ELR (cell line): ENCODE data around the gene SLC22A13.
A peak's percentile ranks its signal among the peaks of the same experiment; 100 is the strongest.
"Not testable (repeated sequence)": the region's sequence is repeated elsewhere in the genome, so short reads cannot be mapped to it uniquely, and the experiment has no call there.

Source experiments
- DNase-seq: peaks from one replicate; pipeline ENCODE4 v3.0.0-alpha.2; 2015; ENCODE audit warnings: low read depth

SLC22A13 gene

DNA sequence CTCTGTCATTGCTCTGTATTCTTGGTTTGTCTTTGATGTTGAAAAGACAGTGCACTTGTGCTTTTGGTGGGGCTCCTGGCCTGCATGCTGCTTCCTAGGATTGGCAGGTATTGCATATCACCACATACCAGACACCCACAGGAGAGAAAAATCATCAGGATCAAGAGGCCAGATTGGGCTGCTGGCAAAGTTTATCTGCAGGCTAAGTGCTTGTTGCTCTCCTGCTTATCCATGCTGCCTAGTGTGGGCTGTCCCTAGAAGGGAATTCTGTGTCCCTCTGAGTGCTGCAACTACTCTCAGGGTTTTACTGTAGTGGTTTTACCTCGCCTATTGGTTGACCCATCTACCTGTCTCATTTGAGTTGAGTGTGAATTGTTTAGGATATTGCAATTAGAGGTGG is 833 bp upstream of the SLC22A13 start:
- DNase-seq = no peak

DNA sequence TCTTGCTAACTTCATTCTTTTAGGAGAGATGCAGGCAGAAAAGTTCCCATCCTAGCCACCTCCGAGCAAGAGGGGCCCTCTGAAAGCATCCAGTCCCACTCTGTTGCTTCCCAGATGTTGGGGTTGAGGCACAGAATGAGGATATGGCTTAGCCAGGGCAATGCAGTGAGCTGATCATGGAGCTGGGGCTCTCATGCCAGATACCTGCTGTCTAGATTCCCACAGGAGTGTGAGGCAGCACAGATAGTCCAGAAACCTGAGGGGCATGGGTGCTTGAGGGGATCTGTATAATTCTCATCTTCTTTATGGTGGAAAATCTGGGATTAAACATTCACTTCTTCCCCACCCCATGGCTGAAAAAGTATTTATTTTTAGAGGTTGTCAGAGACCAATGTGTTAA is 1.2 kb downstream of the SLC22A13 start:
- DNase-seq = no peak

DNA sequence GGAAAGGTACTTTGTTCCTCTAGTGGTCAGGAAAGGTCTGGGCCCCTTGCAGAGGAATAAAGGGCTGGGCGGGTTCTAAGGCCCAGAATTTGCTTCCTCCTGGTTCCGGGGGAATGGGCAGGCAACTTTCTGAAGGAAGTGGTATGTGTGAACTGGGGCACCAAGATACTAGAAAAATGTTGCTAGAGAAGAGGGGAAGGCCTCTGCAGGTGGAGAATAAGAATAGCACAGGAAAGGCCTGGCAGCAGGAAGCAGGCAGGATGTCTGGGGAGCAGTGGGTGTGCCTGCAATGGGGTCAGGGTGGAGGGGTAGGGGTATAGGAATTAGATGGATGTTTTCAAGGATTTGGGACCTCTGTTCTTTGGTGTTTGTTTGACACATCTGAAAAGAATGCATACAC is 2.0 kb downstream of the SLC22A13 start:
- no peak for DNase-seq

DNA sequence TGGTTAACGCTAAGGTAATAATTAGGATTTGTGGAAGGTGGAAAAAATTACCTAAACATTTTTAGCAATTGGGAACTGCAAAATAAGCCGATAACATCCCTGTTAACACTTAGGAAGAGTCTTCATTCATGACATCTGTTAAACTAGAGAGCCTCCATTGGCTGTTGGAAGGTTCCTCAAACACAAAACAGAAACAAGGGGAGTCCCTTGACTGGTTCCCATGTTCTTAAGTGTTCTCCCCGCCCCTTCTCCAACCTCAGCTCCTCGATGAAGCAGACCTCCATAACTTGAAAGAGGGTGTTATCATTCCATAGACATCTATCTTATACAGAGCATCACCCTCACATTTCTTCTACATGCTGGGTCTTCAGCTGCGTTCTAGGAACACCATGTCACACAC is 2.5 kb downstream of the SLC22A13 start:
- no peak for DNase-seq

DNA sequence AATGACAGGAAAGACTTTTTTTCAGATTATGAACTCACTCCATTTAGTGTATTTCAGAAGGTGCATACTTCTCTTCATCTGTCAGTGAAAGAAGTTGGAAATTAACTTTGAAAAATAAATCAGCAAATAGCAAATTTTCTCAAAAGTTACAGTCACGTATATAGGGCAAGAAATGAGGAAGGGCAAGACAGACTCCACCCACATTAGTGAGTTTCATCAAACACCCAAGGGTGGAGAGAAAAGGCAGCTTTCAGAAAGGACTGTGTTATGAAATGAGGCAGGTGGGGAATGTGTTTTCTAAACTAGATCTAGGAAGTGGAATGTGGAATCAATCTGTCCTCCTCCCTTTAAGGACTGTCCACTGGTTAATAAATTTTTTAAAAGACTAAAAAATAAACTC is 2.9 kb downstream of the SLC22A13 start:
- no peak for DNase-seq

DNA sequence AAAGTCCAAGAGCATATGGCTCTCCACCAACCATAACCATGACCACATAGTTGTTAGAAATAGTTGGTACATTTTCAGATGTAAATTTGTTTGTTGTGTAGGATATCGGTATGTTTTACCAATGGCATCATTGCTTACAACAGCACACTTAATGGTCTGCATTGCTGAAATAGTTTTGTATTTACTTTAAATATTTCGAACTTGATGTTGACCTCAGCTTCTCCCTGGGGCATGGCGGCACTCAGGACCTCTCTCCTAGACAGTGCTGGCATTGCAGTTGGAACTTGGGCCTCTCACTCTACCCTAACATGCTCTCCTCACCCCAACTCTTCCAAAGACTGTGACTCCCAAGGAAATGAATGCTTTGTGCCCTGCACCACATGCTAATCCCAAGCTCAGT is 5.0 kb downstream of the SLC22A13 start:
- no peak for DNase-seq

DNA sequence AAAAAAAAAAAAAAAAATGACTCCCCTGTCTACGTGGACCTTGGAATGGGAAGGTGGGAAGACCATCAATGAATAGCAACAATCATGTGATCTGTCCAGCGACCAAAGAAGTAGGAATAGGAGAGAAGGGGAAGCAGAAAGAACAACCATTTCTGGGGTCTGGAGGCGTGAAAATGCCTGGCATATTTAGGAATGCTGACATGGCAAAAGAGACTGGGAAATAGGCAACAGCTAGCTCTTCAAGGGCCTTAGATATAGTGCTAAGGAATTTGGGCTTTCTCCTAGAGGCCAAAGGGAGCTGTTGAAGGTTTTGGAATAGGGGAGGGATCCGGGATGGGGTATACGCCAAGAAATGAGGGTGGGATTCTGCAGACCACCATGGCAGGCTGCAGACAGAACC is 5.9 kb downstream of the SLC22A13 start:
- DNase-seq = no peak

DNA sequence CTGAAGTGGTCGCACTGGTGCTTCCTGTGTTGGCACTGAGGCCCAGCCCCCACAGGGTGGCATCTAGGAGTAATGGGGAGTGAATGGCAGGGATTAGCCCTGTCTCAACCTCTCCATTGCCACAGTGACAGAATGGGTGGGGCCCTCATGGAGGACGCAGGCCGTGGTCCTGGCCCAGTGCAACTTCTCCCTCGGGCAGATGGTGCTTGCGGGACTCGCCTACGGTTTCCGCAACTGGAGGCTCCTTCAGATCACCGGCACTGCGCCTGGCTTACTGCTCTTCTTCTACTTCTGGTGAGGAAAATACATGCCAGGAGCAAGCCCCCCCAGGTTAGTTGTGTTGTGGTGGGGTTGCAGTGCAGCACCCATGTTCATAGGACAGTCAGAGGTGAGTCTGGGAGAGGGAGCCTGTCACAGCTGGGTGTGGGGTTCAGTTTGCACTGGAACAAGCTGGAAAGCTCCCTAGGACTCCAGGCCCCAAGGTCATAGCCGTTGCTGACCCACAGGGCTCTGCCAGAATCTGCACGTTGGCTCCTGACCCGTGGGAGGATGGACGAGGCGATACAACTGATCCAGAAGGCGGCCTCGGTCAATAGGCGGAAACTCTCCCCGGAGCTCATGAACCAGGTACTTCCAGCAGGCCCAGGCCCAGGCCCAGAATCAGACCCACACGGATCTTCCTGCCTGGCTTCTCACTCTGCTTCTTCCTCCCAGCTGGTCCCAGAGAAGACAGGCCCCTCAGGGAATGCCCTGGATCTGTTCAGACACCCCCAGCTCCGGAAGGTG is 9.4 kb downstream of the SLC22A13 start:
- no peak for DNase-seq

DNA sequence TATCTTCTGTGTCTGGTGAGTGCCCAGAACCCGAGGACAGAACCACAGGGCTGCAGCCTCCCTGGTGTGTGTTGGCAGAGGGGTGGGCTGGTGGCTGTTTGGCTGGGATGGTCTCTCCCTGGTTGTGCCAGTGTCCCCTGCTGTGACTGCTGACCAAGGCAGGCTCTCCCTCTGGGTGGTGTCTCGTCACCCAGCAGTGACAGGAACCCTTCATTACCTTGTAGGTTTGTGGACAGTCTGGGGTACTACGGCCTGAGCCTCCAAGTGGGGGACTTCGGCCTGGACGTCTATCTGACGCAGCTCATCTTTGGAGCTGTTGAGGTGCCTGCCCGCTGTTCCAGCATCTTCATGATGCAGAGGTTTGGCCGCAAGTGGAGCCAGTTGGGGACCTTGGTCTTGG is 10.0 kb downstream of the SLC22A13 start:
- DNase-seq = no peak

DNA sequence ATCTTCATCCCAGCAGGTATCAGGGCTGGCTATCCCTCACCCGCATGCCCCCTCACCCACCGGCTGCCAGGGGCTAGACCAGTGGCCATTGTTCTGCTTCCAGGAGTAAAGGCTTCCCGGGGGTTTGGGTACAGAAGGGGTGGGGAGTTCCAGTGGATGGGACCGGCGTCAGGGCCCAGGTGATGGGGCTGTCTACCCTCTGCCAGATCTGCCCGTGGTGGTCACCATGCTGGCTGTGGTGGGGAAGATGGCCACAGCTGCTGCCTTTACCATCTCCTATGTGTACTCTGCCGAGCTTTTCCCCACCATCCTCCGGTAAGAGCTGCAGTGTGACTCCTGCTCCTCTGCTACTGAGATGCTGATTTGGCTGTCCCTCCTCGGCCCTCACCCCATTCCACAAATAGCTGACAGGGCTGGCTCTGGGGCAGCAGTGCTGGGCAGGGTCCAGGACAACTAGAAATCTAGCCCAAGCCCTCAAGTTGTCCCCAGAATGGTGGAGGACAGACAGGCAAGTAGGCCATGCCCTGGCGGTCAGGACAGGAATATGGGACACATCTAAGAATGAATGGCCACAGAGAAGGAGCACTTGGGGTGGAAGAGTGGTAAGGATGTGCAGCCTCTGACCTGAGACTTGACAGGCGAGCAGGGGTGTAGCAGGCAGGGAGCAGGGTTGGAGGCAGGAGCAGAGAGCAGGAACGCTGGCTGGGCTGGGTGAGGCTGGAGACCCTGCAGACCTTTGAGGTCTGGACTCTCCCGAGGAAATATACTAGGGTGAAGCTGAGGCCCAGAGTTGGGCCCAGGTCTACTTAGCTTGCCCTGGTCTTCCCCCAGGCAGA is 10.7 kb downstream of the SLC22A13 start:
- no peak for DNase-seq

DNA sequence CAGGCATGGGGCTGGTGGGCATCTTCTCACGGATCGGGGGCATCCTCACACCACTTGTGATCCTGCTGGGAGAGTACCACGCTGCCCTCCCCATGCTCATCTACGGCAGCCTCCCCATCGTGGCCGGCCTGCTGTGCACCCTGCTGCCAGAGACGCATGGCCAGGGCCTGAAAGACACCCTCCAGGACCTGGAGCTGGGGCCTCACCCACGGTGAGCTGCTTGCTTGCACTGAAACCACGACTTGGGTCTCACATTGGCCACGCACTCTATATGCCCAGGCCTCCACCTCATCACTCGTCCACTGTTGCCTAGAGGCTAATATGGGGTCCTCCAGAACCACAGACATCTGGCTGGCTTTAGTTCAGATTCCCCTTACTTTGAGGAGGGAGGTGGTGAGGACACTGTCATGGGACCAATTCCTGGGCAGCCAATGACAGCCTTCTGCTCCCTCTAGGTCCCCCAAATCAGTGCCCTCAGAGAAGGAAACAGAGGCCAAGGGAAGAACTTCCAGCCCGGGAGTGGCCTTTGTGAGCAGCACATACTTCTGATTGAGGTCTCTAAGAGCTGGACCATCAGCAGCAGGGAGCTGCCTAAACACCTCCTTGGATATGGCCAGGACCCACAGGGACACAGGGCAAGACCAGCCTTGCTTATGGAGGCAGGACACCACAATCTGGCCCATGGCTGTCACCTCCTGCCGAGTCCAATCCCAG is 11.5 kb downstream of the SLC22A13 start:
- DNase-seq = no peak

DNA sequence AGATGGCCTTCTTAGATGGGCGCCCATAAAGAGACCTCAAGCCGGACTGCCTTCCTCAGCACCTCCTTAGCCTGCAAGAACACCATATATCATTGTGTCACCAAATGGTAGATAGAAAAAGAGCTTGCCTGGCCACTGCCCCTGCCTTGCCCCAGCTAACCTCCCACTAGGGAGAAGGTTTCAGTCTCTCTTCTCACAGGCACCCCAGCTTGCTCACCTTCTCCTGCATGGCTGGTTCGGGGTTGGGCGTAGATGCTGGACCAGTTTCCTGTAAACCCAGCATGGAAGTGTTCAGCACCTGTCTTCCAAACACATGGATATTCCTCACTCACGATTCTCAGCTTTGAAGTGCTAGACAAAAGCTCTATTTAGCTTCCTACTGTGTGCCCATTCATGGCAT is 13.2 kb downstream of the SLC22A13 start:
- no peak for DNase-seq

DNA sequence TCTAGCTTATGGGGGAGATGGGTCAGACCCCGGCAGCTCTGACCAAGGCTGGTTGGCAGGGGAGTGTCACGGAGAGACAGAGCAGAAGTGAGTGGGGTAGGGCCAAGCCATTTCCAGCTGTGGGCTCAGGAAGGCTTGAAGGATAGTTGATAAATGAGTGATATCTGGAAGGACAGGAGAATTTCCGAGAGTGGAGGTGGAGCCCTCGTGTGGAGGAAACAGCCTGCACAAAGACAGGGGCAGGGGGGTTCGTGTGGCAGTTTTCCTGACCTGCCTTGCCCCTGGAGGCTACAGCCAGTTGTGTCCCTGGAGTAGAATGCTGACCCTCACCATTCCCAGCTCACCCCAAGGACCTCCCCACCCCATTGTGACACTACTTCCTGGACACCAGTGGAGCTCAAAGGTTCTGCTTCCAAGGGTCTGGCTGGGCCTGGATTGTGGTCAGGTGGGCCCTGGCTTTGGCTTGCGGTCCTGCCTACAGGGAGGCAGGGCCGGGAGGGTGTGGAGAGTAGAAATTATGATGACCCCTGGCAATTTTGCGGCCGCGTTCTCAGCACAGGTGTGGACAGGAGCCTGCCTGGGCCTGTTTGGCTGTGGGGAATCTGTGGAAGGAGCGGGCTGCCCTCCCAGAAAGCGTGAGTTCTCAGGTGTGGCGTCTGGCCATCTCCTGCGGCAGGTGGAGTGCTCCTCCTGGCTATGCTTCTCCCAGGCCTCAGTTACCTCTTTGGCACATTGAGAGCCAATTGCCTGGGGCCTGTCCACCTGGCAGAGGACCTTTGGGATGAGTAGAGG is 16.5 kb downstream of the SLC22A13 start, which contains the start of gene SLC22A14:
Gene SLC22A14, plus strand, starts transcription at position 400 of the 792 bp plus-strand sequence. CDS start 23,733 bp downstream, outside the sequence.
- DNase-seq = peak; percentile 9

DNA sequence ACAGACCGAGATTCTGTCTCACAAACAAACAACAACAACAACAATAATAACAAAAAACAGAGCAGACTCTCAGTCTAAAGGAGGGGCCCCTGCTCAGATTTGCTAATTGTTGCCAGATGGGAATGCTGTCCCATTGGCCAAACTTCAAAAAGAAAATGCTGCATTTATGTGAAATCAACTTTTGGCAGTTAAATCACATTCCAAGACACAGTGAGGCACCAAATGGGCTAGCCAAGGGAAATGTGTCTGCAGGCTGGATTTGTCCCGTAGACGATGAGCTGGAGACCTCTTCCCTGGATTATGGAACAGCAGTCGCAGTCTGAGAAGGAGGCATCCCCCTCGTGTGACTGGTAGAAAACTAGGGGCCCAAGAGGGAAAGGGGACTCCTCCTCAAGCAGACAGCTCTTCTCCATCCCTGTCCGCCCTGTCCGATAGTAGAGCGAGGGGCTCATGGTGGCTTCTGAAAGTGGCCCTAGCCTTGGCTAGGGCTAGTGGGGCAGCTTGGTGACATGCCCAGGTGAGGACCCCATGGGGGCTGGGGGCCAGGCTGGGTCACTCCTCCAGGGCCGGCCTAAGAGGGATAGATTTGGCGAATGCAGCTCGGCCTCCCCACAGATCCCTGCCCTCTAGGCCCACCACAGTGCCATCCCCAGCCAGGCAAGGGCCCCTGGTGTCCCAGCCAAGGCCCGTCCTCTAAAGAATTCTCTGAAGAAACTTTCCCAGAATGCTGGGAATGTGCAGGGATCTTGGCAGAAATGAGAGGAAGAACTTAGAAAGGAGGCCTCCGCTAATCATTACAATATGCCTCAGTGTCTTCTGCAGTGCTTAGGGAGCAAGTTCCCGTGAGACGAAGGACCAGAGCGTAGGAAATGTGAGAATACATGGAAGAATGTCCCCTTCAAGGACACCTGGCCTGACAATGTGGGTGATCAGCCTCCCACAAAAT is 18.5 kb downstream of the SLC22A13 start:
- no peak for DNase-seq

DNA sequence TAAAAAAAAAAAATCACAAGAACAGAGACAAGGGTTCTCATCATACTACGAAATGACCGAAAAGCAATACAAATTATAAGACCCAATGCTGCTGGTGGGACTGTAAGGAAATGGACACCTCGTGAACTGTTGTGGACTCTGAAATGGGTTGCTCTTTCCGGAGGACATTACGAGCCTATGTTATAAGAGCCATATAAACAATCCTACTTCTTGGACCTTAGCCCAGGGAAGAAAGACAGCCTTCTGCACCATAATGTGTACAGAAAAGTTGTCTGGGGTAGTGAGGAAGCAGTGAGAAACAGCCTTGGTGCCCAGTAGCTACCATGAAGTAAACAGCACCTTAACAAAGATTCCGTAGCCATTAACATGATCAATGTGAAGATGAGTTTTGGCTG is 19.1 kb downstream of the SLC22A13 start:
- DNase-seq = no peak

DNA sequence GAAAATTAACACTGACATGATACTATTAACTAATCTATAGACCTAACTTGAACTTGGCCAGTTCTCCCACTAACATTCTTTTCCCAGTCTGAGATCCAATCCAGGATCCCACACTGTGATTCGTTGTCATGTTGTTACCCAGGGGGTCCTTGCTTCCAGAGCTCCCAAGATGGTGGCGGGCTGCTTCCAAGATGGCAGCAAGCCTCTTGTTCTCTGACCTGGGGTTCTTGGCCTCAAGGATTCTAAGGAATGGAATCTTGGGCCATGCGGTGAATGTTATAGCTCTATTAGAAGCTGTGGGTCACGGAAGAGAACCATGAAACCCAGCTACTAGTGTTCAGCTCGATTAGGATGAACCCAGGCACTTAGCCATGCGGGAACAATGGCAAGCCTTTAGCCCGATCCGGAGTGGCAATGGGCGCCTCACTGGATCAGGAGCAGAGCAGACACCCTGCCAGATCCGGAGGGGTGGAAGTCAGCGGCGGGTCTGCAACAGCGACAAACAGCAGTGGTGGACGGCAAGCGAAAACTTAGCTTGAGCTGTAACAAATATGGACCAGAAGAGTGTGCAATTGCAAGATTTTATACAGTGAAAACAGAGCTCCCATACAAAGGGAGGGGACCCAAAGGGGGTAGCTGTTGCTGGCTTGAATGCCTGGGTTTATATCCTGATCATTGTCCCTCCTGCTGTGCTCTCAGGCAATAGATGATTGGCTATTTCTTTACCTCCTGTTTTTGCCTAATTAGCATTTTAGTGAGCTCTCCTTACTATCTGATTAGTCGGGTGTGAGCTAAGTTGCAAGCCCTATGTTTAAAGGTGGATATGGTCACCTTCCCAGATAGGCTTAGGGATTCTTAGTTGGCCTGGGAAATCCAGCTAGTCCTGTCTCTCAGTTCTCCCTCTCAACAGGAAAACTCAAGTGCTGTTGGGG is 23.9 kb downstream of the SLC22A13 start:
- not testable (repeated sequence) for DNase-seq

DNA sequence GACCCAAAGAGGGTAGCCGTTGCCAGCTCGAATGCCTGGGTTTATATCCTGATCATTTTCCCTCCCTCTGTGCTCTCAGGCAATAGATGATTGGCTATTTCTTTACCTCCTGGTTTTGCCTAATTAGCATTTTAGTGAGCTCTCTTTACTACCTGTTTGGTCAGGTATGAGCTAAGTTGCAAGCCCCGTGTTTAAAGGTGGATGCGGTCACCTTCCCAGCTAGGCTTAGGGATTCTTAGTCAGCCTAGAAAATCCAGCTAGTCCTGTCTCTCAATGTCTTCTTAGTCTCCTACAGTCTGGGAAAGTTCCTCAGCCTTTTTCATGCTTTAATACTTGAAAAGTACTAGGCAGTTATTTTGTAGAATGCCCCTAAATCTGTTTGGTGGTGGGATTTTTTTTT is 31.4 kb downstream of the SLC22A13 start:
- not testable (repeated sequence) for DNase-seq

DNA sequence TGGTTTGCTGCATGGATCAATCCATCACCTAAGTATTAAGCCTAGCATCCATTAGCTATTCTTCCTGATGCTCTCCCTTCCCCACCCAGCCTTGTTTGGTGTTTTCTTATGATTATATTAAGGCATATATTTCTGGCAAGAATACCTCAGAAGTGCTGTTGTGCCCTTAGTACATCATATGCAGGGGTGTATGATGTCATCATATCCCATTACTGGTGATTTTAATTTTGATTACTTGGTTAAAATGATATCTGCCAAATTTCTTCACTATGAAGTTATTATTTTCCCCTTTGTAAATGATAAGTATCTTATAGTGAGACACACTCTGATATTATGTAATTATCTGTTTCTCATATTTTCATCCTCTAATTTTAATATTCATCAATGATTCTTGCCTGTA is 31.9 kb downstream of the SLC22A13 start:
- DNase-seq = no peak

DNA sequence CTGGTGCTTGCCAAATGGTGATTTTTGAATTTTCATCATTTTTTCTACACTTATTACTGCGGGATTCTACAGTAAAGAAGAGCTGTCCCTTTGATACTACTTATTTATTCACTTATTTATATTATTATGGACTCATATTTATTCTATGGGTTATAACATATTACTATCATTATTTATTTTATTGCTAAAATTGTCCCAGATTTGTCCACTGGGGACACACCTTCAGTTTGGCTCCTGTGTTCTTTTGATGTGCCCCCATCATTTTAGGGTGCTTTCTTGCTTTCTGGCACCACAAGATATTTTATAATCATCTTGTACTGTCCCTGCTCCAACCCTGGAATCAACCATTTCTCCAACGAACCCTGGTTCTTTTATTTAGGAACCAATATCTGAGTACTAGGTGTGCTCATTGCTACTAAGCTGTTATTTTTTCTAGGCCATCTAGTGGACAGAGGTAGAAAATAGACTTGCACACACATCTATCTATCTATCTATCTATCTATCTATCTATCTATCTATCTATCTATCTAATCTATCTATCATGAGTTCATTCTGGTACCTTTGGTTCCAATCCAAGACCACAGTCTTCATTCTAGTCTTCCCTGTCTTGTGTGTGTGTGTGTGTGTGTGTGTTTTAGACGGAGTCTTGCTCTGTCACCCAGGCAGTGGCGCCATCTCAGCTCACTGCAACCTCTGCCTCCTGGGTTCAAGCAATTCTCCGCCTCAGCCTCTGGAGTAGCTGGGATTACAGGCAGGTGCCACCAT is 32.5 kb downstream of the SLC22A13 start:
- DNase-seq = peak; percentile 45
